Right renal pelvis (tissue), 4 donors: ENCODE data around the gene MRPL24. TPM values are rescaled to one million over a fixed set of nuclear protein-coding genes. Genes with fewer than 3 reads are reported as not detected.
"Not testable (repeated sequence)": the region's sequence is repeated elsewhere in the genome, so short reads cannot be mapped to it uniquely, and the experiment has no call there.

Experiments
- DNase-seq, 4 donors: peaks; one replicate each; pipeline ENCODE4 v3.0.0-alpha.2; 2013; ENCODE audit warnings: low read depth in 4 of 4, low spot score in 3 of 4, missing footprints in 1 of 4
- polyA plus RNA-seq, 4 donors: library from polyadenylated mRNA; unstranded; fragments of 120-200 nt; gene quantifications; one replicate each; pipeline ENCODE4 v1.2.1, GENCODE V29; 2013; ENCODE audit not compliant: insufficient read length in 4 of 4

The MRPL24 gene
- 10 to 100 TPM; 68.4 to 75.1 (median 72.3) TPM for polyA plus RNA-seq

- DNase-seq = peak; percentile 92 to 99 (median 99)
These were observed at the start of gene MRPL24 for GRCh38 chr1:156740741-156741480. TSS of gene MRPL24 (minus strand) at chr1:156741088. CDS start at chr1:156738704, 2,384 bp downstream.

GRCh38 chr1:156789621-156790318, 48.9 kb upstream of the MRPL24 start:
- no peak for DNase-seq

- DNase-seq = no peak
These were observed 47.2 kb upstream of the MRPL24 start for GRCh38 chr1:156788136-156788535.

- DNase-seq = no peak
These were observed 45.8 kb upstream of the MRPL24 start for GRCh38 chr1:156786640-156787039.

GRCh38 chr1:156785458-156785857, 44.6 kb upstream of the MRPL24 start:
- DNase-seq = no peak

GRCh38 chr1:156781585-156782186, 40.8 kb upstream of the MRPL24 start:
- no peak for DNase-seq

GRCh38 chr1:156777573-156777972, 36.7 kb upstream of the MRPL24 start:
- DNase-seq = no peak

- DNase-seq = no peak
These were observed 36.1 kb upstream of the MRPL24 start for GRCh38 chr1:156776942-156777341.

GRCh38 chr1:156775799-156776198, 34.9 kb upstream of the MRPL24 start:
- no peak for DNase-seq

GRCh38 chr1:156773607-156774006, 32.7 kb upstream of the MRPL24 start:
- DNase-seq = no peak

GRCh38 chr1:156772728-156773497, 32.0 kb upstream of the MRPL24 start:
- DNase-seq = no peak

- no peak for DNase-seq
These were observed 31.3 kb upstream of the MRPL24 start for GRCh38 chr1:156772222-156772621.

GRCh38 chr1:156768610-156769295, 27.9 kb upstream of the MRPL24 start:
- DNase-seq = no peak

GRCh38 chr1:156767879-156768604, 27.2 kb upstream of the MRPL24 start:
- no peak for DNase-seq

GRCh38 chr1:156767101-156767878, 26.4 kb upstream of the MRPL24 start, which contains the start of gene PRCC:
TSS of gene PRCC (plus strand) at chr1:156767535. CDS start at chr1:156767772, 237 bp downstream.
- DNase-seq = peak; percentile 93 to 100 (median 99)

- DNase-seq = no peak
These were observed 25.6 kb upstream of the MRPL24 start for GRCh38 chr1:156766298-156767100.

- DNase-seq = no peak
These were observed 24.8 kb upstream of the MRPL24 start for GRCh38 chr1:156765666-156766065.

- DNase-seq = not testable (repeated sequence)
These were observed 24.2 kb upstream of the MRPL24 start for GRCh38 chr1:156765136-156765535.
